NCI-H1092 (cell line): ENCODE data around the gene BCAS1.
"Not testable (repeated sequence)": the region's sequence is repeated elsewhere in the genome, so short reads cannot be mapped to it uniquely, and the experiment has no call there.

Source experiments
- DNase-seq: peaks from one replicate; lab custom pipeline; 2025; lab: John Stamatoyannopoulos, UW

BCAS1 gene

GRCh38 chr20:54017846-54018245, 52.5 kb downstream of the BCAS1 start:
- DNase-seq, result no peak

- no peak for DNase-seq
These were observed 54.9 kb downstream of the BCAS1 start for GRCh38 chr20:54015496-54015895.

- DNase-seq, result no peak
These were observed 56.0 kb downstream of the BCAS1 start for GRCh38 chr20:54014293-54014926.

DNA sequence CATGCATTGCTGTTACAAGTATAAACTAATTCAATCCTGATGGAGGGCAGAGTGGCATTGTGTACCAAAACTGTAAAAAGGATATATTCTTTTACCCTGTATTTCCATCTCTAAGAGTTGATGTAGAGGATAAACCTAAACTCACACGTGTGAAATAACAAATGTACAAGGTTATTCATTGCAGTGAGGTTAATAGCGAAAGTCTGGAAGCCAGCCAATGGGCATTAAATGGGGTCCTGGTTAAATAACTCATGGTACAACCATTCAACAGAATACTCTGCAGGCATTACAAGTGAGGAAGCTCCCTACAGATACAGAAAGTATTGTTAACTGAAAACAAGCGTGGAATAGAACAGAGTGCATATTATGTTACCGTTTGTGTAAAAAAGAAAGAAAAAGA, 56.9 kb downstream of the BCAS1 start:
- DNase-seq, result no peak

GRCh38 chr20:54011346-54011745, 59.0 kb downstream of the BCAS1 start:
- DNase-seq, result no peak

DNA sequence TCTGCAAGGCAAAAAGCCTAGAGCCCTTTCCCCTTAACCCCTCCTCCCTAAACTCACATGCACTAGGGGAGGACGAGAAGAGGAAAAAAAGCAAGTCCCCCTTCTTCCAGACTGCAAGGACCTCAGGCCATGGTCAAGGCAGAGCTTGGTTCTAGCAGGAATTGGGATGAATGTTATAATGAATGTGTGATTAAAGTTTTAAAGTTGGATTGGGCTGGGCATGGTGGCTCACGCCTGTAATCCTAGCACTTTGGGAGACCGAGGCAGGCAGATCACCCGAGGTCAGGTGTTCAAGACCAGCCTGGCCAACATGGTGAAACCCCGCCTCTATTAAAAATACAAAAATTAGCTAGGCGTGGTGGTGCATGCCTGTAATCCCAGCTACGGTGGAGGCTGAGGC, 64.2 kb downstream of the BCAS1 start:
- not testable (repeated sequence) for DNase-seq

DNA sequence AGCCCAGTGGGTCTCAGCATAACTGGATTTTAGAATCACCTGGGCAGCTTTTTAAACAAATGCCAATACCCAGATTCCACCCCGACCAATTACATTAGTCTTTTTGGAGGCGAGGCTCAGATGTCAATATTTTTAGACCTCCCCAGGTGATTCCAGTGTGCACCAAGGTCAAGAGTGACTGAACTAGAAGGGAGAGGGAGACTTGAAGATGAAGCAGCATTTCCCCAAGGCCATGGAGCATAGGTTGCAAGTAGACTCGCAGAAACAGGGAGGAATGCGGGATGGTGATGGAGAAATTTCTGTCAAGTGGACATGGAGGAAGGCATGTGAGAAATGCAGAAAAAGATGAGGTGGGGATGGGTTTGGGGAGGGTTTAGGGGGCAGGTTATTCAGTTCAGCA, 64.9 kb downstream of the BCAS1 start:
- DNase-seq, result no peak

GRCh38 chr20:54004445-54004844, 65.9 kb downstream of the BCAS1 start:
- no peak for DNase-seq

- DNase-seq, result no peak
These were observed 67.7 kb downstream of the BCAS1 start for GRCh38 chr20:54002741-54003140.

- no peak for DNase-seq
These were observed 68.3 kb downstream of the BCAS1 start for GRCh38 chr20:54002056-54002575.

DNA sequence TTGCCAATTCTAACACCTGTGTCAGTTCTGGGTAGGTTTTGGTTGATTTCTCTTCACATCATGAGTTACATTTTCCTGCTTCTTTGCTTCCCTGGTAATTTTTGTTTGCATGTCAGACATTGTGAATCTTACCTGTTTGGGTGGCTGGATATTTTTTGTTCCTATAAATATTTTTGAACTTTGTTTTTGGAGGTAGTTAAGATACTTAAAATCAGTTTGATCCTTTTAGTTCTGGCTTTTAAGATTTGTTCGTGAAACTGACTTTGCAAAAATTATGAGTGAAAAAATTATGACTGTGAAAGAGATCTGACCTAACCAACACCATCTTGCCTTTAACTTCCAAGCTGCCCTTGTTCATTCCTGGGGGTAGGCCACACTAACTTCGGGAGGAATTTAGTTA, 69.5 kb downstream of the BCAS1 start:
- DNase-seq, result no peak

DNA sequence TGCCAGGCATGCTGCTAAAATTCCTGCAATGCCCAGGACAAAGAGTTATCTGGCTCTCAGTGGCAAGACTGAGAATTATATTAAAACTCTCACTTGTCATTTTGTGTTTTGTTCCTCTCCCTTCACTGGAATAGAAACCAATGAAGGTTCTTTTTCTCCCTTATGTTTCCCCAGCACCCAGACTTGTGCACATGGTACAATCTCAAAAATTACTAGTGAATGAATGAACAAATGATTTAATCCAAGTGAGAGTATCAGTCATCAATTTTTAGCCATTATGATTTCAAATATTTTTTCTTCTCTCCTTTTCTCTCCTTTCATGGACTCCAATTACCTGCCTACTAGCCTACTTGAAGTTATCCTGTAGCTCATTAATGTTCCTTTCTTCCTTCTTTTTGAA, 70.1 kb downstream of the BCAS1 start:
- no peak for DNase-seq

GRCh38 chr20:53999077-53999476, 71.3 kb downstream of the BCAS1 start:
- no peak for DNase-seq

GRCh38 chr20:53996584-53997486, 73.6 kb downstream of the BCAS1 start:
- no peak for DNase-seq

GRCh38 chr20:53995949-53996348, 74.4 kb downstream of the BCAS1 start:
- no peak for DNase-seq

GRCh38 chr20:53994088-53994487, 76.3 kb downstream of the BCAS1 start:
- no peak for DNase-seq

GRCh38 chr20:53993310-53993709, 77.1 kb downstream of the BCAS1 start:
- no peak for DNase-seq

DNA sequence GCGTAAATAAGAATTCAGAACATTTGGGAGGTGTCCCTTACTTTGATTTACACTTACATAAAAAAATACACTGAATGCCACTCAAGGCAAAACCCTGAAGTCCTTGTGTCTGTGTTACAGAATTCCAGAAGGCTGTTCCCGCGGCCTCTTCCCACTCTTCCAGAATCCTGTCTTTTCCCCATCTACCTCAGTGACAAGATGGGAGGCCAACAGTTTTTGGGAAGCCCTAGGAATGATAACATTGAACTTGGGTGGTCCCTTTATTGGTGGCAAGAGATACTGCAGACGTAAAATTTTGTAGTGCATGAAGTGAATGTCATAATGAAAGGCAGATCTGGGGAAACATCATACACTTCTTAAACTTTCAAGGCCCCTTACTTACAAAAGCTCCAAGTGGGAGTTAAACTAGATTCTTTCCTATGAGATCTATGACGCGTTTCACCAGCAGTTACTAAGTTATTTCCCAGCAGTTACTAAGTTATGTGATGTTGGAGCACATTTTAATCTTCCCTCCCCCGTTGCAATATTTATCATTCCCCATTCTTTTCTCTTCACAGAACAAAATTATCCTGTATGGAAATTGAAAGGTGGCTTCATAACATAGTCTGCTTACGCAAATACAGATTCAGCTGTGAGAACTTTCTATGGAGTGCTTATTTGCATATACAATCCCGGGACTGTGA, 79.5 kb downstream of the BCAS1 start:
- DNase-seq, result no peak

GRCh38 chr20:53990003-53990402, 80.4 kb downstream of the BCAS1 start:
- DNase-seq, result no peak

DNA sequence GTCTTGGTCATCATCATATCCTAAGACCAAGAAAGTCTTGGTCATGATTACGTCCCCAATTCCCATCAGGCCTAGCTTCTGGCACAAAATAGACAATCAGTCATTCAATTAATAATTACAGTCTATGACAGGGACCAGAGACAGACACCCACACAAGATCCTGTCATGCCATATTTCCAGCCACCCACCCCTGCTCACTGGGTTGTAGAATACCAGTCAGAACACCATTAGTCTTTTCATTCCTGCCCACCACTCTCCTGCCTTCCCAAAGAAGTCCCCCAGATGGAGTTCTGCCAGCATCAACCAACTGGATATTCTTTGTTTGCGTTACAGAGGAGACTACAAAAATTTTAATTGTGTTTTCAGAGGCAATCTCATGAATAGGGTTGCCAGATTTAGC, 81.0 kb downstream of the BCAS1 start:
- no peak for DNase-seq

- no peak for DNase-seq
These were observed 84.2 kb downstream of the BCAS1 start for GRCh38 chr20:53986037-53986650.

DNA sequence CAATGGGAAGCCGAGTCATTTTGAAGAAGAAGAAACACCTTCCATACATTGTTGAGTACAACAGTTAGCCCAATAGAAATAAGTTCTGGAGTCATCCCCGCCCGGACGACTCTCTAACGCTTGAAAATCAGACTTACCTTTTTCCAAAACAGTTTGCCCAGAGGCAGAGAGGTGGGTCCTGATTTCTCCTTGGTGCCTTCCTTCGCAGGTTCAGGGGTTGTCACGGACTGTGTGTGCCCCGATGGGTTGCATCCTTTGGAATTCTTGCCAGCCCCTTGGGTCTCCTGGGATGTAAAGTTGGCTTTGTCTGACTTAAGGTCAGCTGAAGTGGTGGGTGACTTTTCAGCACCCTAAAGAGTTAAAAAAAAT, 85.3 kb downstream of the BCAS1 start:
- DNase-seq, result no peak
